Loucy (cell line): ENCODE measurements around the gene TPCN1.

Experiments used
- EZH2phosphoT487 ChIP-seq: fragments of 200-600 bp; IDR thresholded peaks from 2 replicates; pipeline ENCODE4 v1.6.1; 2018; ENCODE audit warnings: antibody characterized with exemption, mild to moderate bottlenecking, moderate library complexity, borderline replicate concordance
- TF ChIP-seq, protein P1 (sequence below): fragments of 200-600 bp; sonication (generic); conservative IDR thresholded peaks from 2 replicates; pipeline ENCODE4 v1.5.1; 2014; ENCODE audit warnings: mild to moderate bottlenecking, antibody characterized with exemption, low read length

- TF ChIP-seq, protein P1, sequence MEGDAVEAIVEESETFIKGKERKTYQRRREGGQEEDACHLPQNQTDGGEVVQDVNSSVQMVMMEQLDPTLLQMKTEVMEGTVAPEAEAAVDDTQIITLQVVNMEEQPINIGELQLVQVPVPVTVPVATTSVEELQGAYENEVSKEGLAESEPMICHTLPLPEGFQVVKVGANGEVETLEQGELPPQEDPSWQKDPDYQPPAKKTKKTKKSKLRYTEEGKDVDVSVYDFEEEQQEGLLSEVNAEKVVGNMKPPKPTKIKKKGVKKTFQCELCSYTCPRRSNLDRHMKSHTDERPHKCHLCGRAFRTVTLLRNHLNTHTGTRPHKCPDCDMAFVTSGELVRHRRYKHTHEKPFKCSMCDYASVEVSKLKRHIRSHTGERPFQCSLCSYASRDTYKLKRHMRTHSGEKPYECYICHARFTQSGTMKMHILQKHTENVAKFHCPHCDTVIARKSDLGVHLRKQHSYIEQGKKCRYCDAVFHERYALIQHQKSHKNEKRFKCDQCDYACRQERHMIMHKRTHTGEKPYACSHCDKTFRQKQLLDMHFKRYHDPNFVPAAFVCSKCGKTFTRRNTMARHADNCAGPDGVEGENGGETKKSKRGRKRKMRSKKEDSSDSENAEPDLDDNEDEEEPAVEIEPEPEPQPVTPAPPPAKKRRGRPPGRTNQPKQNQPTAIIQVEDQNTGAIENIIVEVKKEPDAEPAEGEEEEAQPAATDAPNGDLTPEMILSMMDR = no peak
- no peak for TF ChIP-seq EZH2phosphoT487
These were observed 28.3 kb downstream of the TPCN1 start for GRCh38 chr12:113249546-113249945.
